DMS114 treated with DMSO at 0.1 percent for 48 hours (cell line): Measurements from ENCODE around the gene VAPA.
A peak's percentile ranks its signal among the peaks of the same experiment; 100 is the strongest.

ENCODE experiments used
- DNase-seq: peaks from one replicate; lab custom pipeline; 2025; ENCODE audit not compliant: unreplicated experiment; lab: John Stamatoyannopoulos, UW

Gene VAPA

GRCh38 chr18:9913526-9914333, at the start of gene VAPA:
Gene VAPA, plus strand, starts transcription at chr18:9914016. Its CDS starts 241 bp downstream, at chr18:9914257.
- DNase-seq: peak; percentile 93

- DNase-seq: no peak
These were observed 47.9 kb upstream of the VAPA start for GRCh38 chr18:9865764-9866490.

- no peak for DNase-seq
These were observed 47.2 kb upstream of the VAPA start for GRCh38 chr18:9866627-9867026.

- DNase-seq: no peak
These were observed 46.7 kb upstream of the VAPA start for GRCh38 chr18:9867071-9867594.

- DNase-seq: no peak
These were observed 44.7 kb upstream of the VAPA start for GRCh38 chr18:9868857-9869714.

GRCh38 chr18:9869715-9870430, 43.9 kb upstream of the VAPA start:
- DNase-seq: no peak

- DNase-seq: no peak
These were observed 43.3 kb upstream of the VAPA start for GRCh38 chr18:9870431-9871008.

- no peak for DNase-seq
These were observed 42.5 kb upstream of the VAPA start for GRCh38 chr18:9871244-9871746.

- no peak for DNase-seq
These were observed 41.0 kb upstream of the VAPA start for GRCh38 chr18:9872823-9873222.

GRCh38 chr18:9874728-9875127, 39.1 kb upstream of the VAPA start:
- no peak for DNase-seq

- DNase-seq: no peak
These were observed 37.5 kb upstream of the VAPA start for GRCh38 chr18:9876212-9876866.

GRCh38 chr18:9876867-9877654, 36.8 kb upstream of the VAPA start:
- no peak for DNase-seq

GRCh38 chr18:9877655-9878014, 36.2 kb upstream of the VAPA start:
- no peak for DNase-seq

GRCh38 chr18:9878095-9878494, 35.7 kb upstream of the VAPA start:
- no peak for DNase-seq

GRCh38 chr18:9878783-9879242, 35.0 kb upstream of the VAPA start:
- DNase-seq: no peak

- no peak for DNase-seq
These were observed 29.7 kb upstream of the VAPA start for GRCh38 chr18:9884090-9884489.

GRCh38 chr18:9884532-9885140, 29.2 kb upstream of the VAPA start:
- no peak for DNase-seq
